GOT3 (cell line): ENCODE measurements around the gene PKNOX2.

Source experiments
- DNase-seq: peaks from one replicate; lab custom pipeline; 2025; ENCODE audit warnings: mixed read lengths; lab: John Stamatoyannopoulos, UW

Gene PKNOX2

GRCh38 chr11:125413226-125413625, 248.7 kb downstream of the PKNOX2 start:
- DNase-seq, result no peak

DNA sequence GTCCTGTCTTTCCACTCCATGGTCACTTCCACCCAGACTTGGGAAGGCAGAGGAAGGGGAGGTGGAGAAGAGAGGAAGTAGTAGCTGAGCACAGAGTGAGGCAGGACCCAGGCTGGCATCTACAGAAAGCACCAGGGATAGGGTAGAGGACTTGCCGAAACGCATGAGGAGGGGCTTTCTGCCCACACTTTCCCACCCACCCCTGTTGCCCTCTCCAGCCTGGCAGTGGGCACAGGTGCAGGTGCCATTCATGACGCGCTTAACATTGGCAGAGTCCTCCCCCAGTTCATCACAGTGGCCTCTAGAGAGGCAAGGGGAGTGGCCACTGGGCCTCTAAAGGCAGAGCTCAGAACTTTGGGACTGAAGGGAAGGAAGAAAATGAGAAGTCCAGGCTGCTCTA, 249.6 kb downstream of the PKNOX2 start:
- no peak for DNase-seq

DNA sequence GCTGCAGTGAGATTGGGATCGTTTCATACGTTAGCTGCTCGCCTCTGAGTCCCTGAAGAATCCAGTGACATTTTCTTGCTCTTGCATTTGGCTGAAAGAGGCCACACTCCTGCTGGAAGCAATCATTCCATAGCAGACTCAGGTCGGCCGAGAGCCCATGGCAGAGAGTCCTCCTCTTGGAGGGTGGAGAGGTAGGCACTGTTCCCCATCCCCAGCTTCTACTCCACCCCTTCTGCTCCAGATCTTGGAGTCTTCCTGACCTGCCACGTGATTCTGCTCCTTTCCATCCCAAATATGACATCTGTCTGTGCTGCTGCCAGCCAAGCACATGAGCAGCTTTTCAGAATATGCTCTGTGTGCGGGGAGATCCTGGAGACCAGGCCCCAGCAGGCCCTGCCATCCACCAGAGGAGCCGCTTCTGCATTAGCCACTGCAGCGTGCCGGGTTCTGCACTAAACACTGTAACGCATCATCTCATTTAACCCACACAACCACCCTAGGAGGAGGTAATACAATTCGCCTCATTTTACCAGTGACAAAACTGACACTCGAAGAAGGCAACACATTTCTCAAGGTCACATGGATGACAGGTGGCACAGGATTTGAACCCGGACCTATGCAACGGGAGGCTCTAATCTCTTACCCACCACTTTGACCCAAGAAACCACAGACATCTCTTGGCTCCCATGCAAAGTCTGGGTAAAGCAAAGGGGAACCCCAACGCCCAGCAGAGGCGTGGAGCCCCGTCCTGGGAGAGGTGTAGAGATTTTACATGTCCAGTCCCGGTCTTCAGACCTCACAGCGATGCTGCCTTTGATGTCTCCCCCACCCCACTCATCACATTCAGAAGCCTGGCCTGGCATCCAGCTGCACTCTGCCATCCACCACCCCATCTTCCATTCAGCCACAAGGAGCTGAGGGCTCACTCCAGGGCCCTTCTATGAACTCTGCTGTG, 252.7 kb downstream of the PKNOX2 start:
- no peak for DNase-seq

DNA sequence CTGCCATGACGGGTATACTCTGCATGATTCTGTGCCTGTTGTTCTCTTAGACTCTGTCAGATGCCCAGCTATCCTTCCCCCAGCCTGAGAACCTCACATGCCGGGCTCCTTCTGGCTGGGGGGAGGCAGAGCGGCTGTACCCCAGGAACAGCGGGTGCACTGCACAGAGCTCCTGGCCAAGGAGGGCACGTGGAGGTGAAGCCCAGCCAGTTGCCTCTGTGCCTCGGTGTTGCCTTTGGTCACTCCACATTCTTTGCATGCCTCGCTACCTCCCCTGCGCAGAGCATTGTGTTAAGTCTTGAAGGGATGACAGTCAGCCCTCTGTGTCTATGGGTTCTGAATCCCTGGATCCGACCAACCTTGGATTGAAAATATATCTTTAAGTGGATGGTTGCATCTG, 253.8 kb downstream of the PKNOX2 start:
- no peak for DNase-seq

DNA sequence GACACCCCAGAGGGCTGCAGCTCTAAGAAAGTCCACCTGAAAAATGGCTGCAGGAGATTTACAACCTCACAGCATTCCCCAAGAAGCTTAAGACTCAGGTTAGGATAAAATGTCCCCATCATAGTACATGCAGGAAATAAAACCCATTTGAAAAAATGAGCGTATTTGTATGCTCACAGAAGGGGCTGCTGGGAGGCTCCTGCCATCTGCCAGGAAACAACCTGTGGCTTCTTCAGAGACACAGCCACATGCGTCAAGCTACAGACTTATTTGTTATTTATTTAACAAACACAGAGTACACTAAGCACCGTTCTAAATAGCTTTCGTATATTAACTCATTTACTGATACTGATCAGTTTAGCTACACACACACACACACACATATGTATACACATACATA, 258.1 kb downstream of the PKNOX2 start:
- DNase-seq, result no peak

DNA sequence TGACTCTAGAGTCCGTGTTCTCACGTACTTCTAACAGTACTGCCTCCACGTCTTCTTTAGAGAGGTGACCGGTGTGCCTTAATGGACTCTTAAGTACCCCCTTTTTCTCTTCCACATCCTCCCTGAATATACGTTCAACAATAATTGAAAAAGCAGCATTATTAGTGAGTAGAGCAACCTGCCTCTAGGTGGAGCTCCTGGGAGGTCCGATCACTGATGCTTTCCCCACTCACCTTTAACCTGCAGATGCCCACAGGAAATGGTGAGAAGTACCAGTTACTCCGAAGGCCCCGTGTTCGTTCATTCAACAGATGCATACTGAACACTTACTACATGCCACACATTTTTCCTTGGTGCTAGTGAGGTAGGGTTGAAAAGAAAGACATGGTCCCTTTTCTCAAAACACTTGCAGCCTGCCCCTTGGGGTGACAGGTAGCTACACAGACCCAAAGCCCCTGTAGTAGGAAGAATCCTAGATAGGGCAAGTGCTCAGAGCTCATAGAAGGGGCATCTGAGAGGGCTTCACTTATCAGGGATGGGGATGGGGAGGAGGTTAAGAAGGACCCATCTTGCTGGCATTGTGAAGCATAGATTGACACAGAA, 258.8 kb downstream of the PKNOX2 start:
- no peak for DNase-seq

DNA sequence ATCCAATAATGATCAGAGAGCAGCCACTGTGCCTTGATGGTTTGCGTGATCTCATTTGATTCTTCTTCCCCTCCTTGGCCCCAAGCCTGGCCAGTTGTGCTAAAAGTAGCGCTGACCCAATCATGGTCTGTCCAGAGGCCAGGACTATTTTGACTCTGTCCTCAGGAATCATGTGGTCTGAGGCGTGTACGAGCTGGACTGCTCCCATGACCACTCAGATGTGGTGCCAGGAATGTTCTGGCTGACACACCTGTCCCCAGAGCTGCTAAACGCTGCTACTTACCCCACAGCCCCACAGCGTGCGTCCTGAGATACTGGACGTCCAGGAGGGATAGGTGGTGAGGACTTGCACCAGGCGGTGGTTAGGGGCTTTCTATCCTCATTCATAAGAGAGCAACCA, 261.1 kb downstream of the PKNOX2 start:
- DNase-seq, result no peak

DNA sequence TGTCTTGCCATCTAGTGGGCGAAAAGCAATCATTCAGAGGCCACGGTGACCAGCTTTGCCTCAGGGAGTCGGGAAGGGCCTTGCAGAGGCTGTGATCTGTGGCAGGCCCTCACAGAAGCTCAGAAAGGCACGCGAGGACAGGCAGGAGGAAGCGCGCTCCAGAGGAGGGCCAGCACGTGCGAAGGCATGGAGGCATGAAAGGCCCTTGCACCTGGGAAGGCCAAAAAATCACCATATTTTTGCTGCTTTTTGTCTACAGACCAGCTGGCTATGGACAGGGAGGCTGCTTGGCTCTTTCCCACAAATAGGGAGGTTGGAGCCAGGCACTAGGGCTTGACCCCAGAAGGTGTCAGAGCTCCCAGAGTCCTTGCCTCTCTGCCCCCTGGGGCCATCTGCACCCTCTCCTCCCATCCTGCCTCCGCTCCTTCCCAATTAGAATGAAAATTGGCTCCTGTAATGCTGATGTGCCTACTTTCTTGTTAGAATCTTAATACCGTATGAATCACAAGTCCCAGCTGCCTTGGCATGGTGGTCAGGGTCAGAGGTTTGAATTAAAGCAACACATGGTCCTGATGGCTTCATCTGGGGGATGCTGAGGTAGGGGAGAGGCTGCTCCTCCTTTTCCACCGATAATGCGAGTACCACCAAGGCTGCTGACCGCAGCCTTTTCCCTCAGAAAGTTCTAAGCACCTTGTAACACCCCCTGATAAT, 262.4 kb downstream of the PKNOX2 start:
- no peak for DNase-seq

- no peak for DNase-seq
Measured at GRCh38 chr11:125428486-125429173, 264.1 kb downstream of the PKNOX2 start.

GRCh38 chr11:125429174-125429707, 264.7 kb downstream of the PKNOX2 start:
- no peak for DNase-seq

DNA sequence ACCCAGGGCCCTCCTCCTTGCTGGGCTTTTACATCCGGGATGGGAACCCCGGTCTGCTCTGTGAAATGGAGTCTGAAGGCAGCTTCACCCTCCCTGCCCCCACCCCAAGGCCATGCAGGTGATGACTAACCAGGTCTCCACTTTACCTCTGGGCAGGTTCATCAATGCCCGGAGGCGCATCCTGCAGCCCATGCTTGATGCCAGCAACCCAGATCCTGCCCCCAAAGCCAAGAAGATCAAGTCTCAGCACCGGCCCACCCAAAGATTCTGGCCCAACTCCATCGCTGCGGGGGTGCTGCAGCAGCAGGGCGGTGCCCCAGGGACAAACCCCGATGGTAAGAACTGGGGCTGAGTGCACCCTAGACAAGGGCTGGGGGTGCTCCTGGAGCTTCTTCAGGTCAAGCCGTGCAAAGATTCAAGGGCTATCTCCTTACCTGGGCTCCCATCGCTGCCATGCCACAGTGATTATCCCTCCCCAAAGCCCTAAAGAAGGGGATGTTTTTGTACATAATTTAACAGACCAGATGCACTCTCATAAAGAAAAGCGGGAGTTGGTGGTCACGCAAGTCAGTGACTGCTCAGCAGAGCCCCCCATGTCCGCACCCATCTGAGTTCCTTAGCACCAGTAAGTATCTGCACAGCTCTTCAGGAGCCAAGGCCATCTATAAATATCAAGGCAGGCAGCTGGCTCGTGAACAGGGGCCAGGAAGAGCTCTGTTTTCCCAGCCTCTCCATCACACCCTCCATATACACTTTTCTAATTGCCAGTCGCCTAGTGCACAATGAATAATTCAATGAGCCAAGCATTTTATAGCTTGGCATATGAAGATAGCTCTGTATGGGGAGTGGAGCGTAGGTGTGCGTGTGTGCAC, 265.5 kb downstream of the PKNOX2 start:
- DNase-seq, result no peak

DNA sequence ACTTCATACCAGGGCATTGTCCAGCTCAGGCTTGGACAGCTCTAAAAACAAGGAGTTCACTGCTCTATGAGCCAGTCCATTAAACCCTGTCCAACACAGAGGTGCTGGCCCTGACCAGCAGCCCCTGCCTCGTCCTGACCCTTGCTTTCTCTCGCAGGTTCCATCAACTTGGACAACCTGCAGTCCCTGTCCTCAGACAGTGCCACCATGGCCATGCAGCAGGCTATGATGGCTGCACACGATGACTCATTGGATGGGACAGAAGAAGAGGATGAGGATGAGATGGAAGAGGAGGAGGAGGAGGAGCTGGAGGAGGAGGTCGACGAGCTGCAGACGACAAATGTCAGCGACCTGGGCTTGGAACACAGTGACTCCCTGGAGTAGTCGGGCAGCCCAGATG, 266.5 kb downstream of the PKNOX2 start:
- DNase-seq, result no peak

GRCh38 chr11:125431481-125431880, 266.9 kb downstream of the PKNOX2 start:
- no peak for DNase-seq

DNA sequence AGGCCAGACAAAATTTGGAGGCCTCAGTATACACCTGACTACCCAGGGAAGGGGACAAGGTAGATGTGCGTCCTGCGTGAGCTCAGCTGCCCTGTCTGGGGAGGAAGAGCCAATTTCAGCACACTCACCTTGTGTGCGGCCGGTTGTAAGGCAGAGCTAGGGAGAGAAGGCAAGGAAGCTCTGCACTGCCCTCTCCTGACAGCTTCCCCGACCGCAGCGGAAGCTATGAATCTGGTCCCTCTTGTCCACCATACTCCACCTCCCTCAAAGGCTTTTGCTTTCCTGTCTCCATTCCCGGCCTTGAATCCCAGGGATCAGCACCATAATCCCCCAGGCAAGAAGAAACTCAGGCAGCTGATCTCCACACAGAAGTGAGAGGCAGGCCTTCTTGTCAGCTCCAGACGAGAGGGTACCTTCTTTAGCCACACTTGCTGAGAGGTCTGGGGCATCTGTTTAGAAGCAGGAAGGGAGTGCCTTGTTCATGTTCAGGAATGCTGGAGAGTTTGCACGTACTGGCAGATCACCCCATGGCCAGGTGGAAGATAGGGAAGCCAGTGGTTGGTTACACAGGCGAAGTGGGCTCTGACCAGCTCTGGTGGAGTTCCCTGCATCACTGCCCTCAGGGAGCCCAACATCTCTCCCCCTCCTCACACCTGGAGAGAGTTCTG, 269.0 kb downstream of the PKNOX2 start:
- no peak for DNase-seq

DNA sequence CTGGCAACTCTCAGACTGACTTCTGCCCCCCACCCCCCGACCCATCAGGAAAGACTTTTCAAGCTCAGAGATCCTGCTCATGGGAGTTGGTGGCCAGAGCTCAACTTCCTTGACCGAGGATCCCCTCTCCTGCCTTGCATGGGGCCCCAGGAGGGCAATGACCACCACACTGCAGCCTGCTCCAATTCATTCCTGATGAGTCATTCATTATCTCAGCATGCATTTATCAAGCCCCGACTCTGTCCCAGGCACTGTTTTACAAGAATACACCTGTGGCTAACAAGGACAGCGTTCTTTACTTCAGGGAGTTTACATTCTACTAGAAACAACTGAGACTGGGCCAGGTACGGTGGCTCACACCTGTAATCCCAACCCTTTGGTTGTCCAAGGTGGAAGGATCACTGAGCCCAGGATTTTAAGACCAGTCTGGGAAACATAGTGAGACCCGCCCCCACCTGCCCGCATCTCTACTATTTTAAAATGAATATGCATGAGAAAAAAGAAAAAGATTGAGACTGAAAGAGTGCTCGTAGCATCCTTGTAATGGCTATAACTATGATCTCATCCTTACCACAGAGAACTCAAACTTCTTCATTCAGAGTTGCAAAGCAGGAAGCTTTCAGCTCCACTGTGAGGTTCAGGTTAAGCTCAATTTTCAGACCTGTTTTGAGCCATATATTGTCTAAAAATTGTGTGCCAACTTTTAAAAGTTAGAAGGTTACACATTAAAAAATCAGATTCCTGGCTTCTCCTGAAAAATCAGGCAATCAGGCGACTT, 271.1 kb downstream of the PKNOX2 start:
- no peak for DNase-seq

GRCh38 chr11:125441648-125442410, 277.3 kb downstream of the PKNOX2 start:
- DNase-seq, result no peak

DNA sequence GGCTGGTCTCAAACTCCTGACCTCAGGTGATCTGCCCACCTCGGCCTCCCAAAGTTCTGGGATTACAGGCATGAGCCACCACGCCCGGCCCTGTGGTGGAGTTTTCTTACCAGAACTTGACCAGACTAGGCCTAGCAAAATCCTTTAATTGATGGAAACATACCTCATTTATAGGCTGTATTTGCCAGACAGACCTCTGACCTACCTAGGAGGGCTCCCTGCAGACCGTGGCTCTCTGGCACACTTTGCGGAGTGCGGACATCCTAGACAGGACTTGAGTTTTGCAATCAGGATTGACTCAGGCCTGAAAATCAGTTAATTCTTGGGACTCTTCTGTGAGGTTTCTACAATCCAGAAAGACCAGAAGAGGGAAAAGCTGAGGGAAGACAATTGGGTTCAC, 278.4 kb downstream of the PKNOX2 start:
- DNase-seq, result no peak

- DNase-seq, result no peak
Measured at GRCh38 chr11:125443767-125444311, 279.3 kb downstream of the PKNOX2 start.

DNA sequence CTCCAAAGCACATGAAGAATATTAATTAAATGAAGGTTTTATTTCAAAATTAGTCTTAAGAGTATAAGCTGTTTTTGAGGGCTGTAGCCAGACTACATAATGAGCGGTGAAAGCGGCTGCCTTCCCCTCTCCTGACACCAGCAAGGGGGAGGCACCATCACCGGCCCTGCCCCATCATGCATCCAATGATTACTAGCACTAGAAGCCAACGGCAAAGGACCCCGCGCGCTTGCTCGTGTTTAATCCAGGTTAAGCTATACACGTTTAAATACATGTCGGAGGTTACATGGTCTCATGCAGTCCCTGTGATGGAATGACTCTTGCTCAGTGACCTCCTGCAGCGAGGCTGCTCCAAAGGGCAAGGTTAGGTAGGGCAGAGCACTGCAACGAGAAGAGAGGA, 281.2 kb downstream of the PKNOX2 start:
- DNase-seq, result no peak
